GM19240 (cell line): ENCODE data around the gene RAB31.
"Not testable (repeated sequence)": the region's sequence is repeated elsewhere in the genome, so short reads cannot be mapped to it uniquely, and the experiment has no call there.

Source experiments
- DNase-seq: peaks from one replicate; pipeline ENCODE4 v3.0.0; 2011; ENCODE audit warnings: low spot score; ENCODE audit not compliant: insufficient read length

The RAB31 gene, protein sequence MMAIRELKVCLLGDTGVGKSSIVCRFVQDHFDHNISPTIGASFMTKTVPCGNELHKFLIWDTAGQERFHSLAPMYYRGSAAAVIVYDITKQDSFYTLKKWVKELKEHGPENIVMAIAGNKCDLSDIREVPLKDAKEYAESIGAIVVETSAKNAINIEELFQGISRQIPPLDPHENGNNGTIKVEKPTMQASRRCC

GRCh38 chr18:9708057-9708433 lies at the start of gene RAB31:
RAB31 (plus strand) TSS chr18:9708301; CDS start chr18:9708406, 105 bp downstream.
- no peak for DNase-seq

DNA sequence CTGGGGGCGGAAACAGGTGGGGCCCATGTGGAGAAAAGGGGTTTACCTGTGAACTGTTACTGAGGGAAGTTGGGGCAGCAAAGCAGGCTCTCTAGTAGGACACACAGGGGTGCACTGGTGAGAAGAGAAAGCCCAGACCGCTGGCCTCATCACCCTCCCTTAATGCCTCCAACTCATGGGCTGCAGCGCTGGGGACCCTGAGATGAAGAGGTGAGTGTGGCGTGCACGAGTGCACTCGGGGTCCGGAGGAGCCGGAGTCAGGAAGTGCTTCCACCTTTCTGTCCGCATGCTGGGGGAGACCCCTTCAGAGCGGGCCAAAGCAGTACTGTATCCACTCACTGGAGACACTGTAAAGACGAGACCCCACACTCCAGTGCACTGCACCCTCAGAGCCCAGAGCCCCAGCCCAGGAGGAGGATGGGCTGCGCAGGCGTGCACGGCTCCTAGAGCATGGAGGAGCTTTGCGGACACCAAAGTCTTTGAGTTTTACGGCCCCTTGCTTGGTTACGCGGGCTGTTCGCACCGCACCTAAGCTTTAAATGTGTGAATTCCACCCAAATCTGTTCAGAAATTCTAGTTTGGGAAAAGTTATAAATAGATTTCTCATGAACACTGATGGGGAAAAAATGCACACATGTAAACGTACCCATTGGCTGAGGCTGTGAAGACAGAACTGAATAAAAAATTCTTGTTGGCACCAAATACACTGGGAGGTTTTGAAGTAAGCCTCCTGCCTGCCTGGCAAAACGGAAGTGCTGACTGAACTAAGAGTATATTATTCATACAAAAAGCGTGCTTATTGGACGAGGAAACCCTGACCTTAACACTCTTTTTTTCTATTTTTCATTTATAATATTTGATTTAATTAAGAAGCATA lies 48.4 kb upstream of the RAB31 start:
- no peak for DNase-seq

DNA sequence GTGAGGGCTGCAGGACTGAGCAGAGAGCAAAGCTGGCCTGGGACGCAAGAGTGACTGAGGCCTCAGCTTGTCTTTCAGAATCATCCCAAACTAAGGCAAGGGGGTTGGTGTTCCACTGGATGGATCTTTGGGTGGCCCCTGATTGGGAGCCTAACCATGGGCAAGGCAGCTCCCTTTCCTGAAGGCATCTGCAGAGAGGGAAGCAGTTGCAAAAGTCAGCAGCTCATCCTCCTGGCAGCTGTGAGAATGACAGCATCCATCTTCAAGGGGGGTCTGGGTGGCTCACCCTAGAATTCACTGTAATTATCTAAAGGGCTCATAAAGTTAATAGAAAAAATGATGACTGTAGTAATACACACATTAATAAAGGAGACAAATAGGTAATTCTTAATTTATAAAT lies 46.5 kb upstream of the RAB31 start:
- DNase-seq, result no peak

DNA sequence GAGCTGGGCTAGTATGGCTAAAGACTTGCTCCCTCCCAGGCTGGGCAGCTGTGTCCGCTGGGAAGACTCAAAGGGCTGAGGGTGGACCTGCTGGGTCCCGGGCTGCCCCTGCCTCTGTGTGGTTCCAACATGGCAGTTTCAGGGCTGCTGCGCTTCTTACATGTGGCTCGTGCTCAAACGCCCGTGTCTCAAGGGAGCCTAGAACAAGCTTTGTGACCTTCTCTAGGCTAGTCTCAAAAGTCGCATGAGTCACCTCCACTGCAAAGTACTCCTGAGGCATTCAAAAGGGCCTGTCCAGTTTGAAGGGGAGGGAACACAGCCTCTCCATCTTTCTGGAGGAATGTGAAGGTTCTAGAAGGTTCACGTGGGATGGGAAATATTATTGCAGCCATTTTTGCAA lies 44.7 kb upstream of the RAB31 start:
- no peak for DNase-seq

- no peak for DNase-seq
Measured at GRCh38 chr18:9665314-9665713, 42.8 kb upstream of the RAB31 start.

DNA sequence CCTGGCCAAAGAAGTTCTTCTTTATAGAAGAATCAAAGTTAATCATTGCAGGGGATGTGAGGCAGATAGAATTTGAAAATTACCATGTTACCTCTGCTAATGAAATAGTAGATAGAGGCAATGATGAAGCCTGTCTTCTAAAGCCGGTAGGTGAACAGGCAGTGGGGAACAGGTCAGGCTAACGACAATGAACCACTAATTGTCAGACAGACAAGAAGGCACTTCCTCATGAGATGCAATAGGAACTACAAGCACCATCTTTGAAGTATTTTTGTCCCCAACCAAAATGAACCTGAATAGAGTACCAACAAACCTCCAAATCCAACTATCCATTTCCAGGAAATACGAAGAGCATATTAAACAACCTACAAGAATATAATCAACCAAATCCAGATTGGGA lies 41.6 kb upstream of the RAB31 start:
- DNase-seq, result no peak

- DNase-seq, result no peak
Measured at GRCh38 chr18:9669016-9669415, 39.1 kb upstream of the RAB31 start.

- DNase-seq, result no peak
Measured at GRCh38 chr18:9671214-9671613, 36.9 kb upstream of the RAB31 start.

GRCh38 chr18:9673296-9674251 lies 34.5 kb upstream of the RAB31 start:
- peak; percentile 93 for DNase-seq

DNA sequence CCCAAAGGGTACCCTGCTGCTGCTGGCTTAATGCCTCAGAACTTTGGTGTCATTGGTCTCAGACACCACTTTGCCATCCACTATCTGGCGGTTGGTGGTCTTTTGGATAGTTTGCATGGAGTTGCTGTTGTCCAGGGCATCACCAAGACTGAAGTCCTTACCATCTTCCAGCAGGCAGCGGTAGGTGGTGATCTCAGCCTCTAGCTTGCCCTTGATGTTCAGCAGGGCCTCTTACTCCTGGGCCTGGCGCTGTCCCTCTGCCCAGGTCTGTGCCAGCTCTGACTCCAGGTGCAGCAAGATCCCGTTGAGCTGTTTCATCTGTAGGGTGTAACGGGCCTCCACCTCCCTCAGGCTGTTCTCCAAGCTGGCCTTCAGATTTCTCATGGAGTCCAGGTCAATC lies 29.9 kb upstream of the RAB31 start:
- DNase-seq, result not testable (repeated sequence)

DNA sequence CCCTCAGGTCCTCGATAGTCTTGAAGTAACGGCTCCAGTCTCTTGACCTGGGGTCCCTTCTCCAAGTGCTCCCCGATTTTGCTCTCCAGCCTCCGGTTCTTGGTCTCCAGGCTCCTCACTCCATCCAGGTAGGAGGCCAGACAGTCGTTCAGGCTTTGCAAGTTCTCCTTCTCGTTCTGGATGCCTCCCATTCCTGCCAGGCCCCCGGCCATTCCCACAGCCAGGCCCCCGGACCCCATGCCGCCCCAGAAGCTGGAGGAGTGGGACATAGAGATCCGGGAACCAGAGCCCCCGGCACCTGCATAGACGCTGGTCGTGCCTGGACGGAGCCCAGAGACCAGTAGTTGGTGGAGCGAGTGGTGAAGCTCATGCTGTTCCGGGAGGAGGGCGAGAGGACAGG lies 29.0 kb upstream of the RAB31 start:
- DNase-seq, result no peak

GRCh38 chr18:9681217-9681616 lies 26.9 kb upstream of the RAB31 start:
- no peak for DNase-seq

- DNase-seq, result no peak
Measured at GRCh38 chr18:9682572-9682971, 25.5 kb upstream of the RAB31 start.

DNA sequence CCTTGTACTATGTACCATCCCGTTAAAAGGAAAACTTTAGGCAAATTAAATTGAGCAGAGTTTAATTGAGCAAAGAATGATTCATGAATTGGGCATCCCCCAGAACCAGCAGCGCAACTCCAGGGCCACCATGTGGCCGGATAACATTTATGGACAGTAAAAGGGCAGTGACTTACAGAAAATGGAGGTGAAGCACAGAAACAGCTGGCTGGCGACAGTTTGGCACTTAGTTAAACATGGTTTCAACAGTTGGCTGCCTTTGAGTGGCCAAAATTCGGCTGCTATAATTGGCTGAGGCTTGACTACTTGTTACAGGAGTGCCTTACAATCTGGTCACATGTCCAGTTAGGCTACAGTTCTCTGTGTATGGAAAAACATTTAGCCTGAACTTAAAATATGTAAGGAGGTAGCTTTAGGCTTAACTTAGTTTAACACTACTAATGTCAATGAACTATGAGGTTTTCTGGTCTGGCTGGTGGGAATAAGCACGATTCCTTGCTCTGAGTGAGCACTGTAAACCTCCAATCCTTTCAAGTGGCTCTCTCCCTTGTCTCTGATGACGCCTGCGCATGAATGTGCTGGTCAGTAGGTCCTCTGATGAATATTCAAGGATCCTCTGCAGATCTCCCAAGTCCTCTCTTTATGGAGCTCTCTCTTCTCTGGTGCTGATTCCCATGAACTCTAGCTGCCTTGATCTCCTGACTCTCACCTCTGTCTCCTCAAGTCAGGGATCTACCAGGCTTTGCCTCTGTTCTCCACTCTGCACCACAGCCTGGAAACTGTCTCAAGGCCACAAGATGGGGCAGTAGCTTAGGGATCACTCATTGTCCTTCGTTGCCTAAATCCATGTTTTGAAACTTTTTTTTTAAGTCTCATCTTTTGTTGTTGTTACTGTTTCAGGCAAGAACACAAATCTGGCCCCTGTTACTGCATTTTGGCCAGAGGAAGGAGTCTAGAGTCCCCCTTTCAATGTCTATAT lies 24.4 kb upstream of the RAB31 start:
- DNase-seq, result no peak

GRCh38 chr18:9684881-9685614 lies 23.1 kb upstream of the RAB31 start:
- no peak for DNase-seq

DNA sequence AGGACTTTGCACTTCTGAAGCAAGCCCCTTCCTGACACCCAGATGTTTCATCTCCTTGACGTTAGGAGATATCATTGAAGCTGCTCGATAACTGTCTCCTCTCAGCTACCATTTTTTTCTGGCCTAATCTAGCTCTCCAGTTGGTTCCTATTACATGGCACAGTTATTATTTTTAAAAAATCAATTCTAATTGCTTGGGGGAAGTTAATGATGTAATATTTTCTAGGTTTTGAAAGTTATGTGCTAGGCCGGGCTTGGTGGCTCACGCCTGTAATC lies 22.5 kb upstream of the RAB31 start:
- no peak for DNase-seq

GRCh38 chr18:9688036-9688741 lies 19.9 kb upstream of the RAB31 start:
- DNase-seq, result no peak

- DNase-seq, result no peak
Measured at GRCh38 chr18:9689253-9689652, 18.8 kb upstream of the RAB31 start.

DNA sequence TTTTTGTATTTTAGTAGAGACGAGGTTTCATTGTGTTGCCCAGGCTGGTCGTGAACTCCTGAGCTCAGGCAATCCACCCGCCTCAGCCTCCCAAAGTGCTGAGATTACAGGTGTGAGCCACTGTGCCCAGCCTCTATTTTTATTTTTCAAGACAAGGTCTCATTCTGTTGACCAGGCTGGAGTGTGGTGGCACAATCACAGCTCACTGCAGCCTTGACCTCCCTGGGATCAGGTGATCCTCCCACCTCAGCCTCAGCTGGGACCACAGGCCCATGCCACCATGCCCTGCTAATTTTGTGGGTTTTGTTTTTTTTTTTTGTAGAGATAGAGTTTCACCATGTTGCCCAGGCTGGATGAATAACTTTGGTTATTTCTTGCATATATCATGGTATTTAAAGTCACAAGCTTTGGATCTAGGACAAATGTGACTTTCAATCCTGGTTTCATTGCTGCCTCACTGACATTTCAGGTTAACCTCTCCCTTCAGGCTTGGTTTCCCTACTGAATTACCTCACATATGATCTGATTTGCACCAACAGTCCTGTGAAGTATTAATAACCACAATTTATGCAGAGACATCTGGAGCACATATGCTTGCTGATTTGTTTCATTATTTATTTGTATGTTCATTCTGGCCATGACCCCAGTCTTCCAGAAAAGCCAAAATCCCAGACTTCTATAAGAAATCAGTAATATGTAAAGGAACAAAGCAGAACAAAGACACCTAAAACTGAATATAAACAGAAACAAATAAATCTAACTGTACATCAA lies 17.5 kb upstream of the RAB31 start:
- DNase-seq, result no peak
